Fibroblast of lung (primary cell): ENCODE results near the gene NAXD. TPM values are rescaled to one million over a fixed set of nuclear protein-coding genes. Genes with fewer than 3 reads are reported as not detected.

Experiments
- DNase-seq, 2 donors: peaks; one replicate each; pipeline versions ENCODE4 v3.0.0 to v3.0.0-alpha.2; 2010; ENCODE audit warnings: low read depth in 2 of 2
- H2AFZ ChIP-seq: 2 replicates; pipeline ENCODE4 v1.5.1; 2012; ENCODE audit warnings: low read length, control low read depth, inconsistent platforms
- H3K27ac ChIP-seq: 2 replicates; pipeline ENCODE4 v1.5.1; 2011; ENCODE audit warnings: low read length, control low read depth; ENCODE audit not compliant: insufficient read depth
- H3K27me3 ChIP-seq: 2 replicates; pipeline ENCODE4 v1.5.1; 2011; ENCODE audit warnings: mild to moderate bottlenecking, low read length; ENCODE audit not compliant: control insufficient read depth, insufficient read depth
- H3K36me3 ChIP-seq: 2 replicates; pipeline ENCODE4 v1.5.1; 2011; ENCODE audit warnings: low read length; ENCODE audit not compliant: control insufficient read depth, insufficient read depth
- H3K4me1 ChIP-seq: 2 replicates; pipeline ENCODE4 v1.5.1; 2011; ENCODE audit warnings: low read length; ENCODE audit not compliant: control insufficient read depth, insufficient read depth; ENCODE audit errors: extremely low read depth
- H3K4me2 ChIP-seq: 2 replicates; pipeline ENCODE4 v1.5.1; 2011; ENCODE audit warnings: low read length, control low read depth; ENCODE audit not compliant: insufficient read depth; ENCODE audit errors: extremely low read depth
- H3K4me3 ChIP-seq, 4 experiments: fragments of 200-600 bp in 1 of 4; sonication (generic) in 1 of 4; replicated peaks in 1 of 4; 2 replicates each; pipeline ENCODE4 v1.5.1; 2011 to 2016; ENCODE audit warnings: low read length in 4 of 4, low read depth in 3 of 4, mild to moderate bottlenecking in 3 of 4, control low read depth in 2 of 4, inconsistent platforms in 1 of 4, mixed read lengths in 1 of 4; ENCODE audit not compliant: insufficient read depth in 1 of 4; ENCODE audit errors: control extremely low read depth in 1 of 4
- H3K79me2 ChIP-seq: 2 replicates; pipeline ENCODE4 v1.5.1; 2012; ENCODE audit warnings: mild to moderate bottlenecking, low read length, inconsistent platforms; ENCODE audit not compliant: control insufficient read depth, insufficient read depth
- H3K9ac ChIP-seq: 2 replicates; pipeline ENCODE4 v1.5.1; 2011; ENCODE audit warnings: mild to moderate bottlenecking, low read length, control low read depth; ENCODE audit not compliant: insufficient read depth
- H3K9me3 ChIP-seq: 2 replicates; pipeline ENCODE4 v1.5.1; 2012; ENCODE audit warnings: low read depth, low read length; ENCODE audit not compliant: control insufficient read depth, insufficient read depth
- H4K20me1 ChIP-seq: 2 replicates; pipeline ENCODE4 v1.5.1; 2011; ENCODE audit warnings: low read length; ENCODE audit not compliant: control insufficient read depth, insufficient read depth; ENCODE audit errors: extremely low read depth
- CTCF ChIP-seq, 2 donors: IDR thresholded peaks in 1 of 2; conservative IDR thresholded peaks in 1 of 2; 1 replicate in 1 of 2; 2 replicates in 1 of 2; pipeline ENCODE4 v1.5.1; 2011 to 2012; ENCODE audit warnings: low read length in 2 of 2, control low read depth in 1 of 2, inconsistent platforms in 1 of 2, low read depth in 1 of 2, mild to moderate bottlenecking in 1 of 2
- EZH2 ChIP-seq: IDR thresholded peaks from 2 replicates; pipeline ENCODE4 v1.5.1; 2012; ENCODE audit warnings: low read length, control low read depth, mild to moderate bottlenecking; ENCODE audit errors: missing control alignments
- polyA plus RNA-seq, 2 donors: library from polyadenylated mRNA; depleted of rRNA in 1 of 2; stranded (reverse) in 1 of 2; unstranded in 1 of 2; fragments of >200 nt; gene quantifications; 2 replicates each; pipeline ENCODE4 v1.2.1, GENCODE V29; 2011 to 2012; ENCODE audit warnings: missing spikeins in 1 of 2
- total RNA-seq: library from RNA; depleted of rRNA; stranded (reverse); fragments of >200 nt; gene quantifications from 2 replicates; pipeline ENCODE4 v1.2.1, GENCODE V29; 2014

The NAXD gene
- total and polyA plus RNA-seq, 2 donors (not counting 1 experiment from before 2014, with no cell fraction given) = 22.4 to 34.0 TPM

- Histone ChIP-seq H3K4me2 (no peak overlapping the region), H3K36me3 (no peaks in the 10 kb centered on the region), H3K27ac (no peak overlapping the region), H3K4me3 (no peak overlapping the region), H3K79me2 (no peaks in the 10 kb centered on the region), H2AFZ (no peak overlapping the region), H3K27me3 (peaks cover 22% of the 10 kb centered on the region), H3K4me1 (no peaks in the 10 kb centered on the region), H3K9me3 (no peaks in the 10 kb centered on the region), H4K20me1 (no peaks in the 10 kb centered on the region), H3K9ac (no peak overlapping the region)
- no peak for DNase-seq
- TF ChIP-seq EZH2 (no peak), CTCF (conservative IDR thresholded peaks at IDR 0.05 in 1 of 2, IDR thresholded peaks at IDR 0.05 in 1 of 2; ENCODE audit: low read depth in 1 of 2, low read length in 2 of 2) (no peak)
These were observed 44.5 kb upstream of the NAXD start for GRCh38 chr13:110570886-110571285.

- Histone ChIP-seq H3K4me1 (no peaks in the 10 kb centered on the region), H3K9ac (no peak overlapping the region), H3K27ac (no peak overlapping the region), H3K4me2 (no peak overlapping the region), H2AFZ (no peak overlapping the region), H4K20me1 (no peaks in the 10 kb centered on the region), H3K79me2 (no peaks in the 10 kb centered on the region), H3K4me3 (no peak overlapping the region), H3K27me3 (peaks cover 22% of the 10 kb centered on the region), H3K36me3 (no peaks in the 10 kb centered on the region), H3K9me3 (no peaks in the 10 kb centered on the region)
- no peak for TF ChIP-seq EZH2
- TF ChIP-seq CTCF (conservative IDR thresholded peaks at IDR 0.05 in 1 of 2, IDR thresholded peaks at IDR 0.05 in 1 of 2; ENCODE audit: low read depth in 1 of 2, low read length in 2 of 2) = no peak
- DNase-seq = no peak
These were observed 43.2 kb upstream of the NAXD start for GRCh38 chr13:110571896-110572777.

- peaks cover 20% of the 10 kb centered on the region for H3K27me3 ChIP-seq
- DNase-seq = no peak
- H2AFZ ChIP-seq = no peak overlapping the region
- no peak for TF ChIP-seq EZH2
- no peak for TF ChIP-seq CTCF (conservative IDR thresholded peaks at IDR 0.05 in 1 of 2, IDR thresholded peaks at IDR 0.05 in 1 of 2; ENCODE audit: low read depth in 1 of 2, low read length in 2 of 2)
- H3K4me3 ChIP-seq = no peak overlapping the region
- H3K4me1 ChIP-seq = no peaks in the 10 kb centered on the region
- H4K20me1 ChIP-seq = no peaks in the 10 kb centered on the region
- no peaks in the 10 kb centered on the region for H3K9me3 ChIP-seq
- H3K4me2 ChIP-seq = no peak overlapping the region
- H3K79me2 ChIP-seq = no peaks in the 10 kb centered on the region
- H3K27ac ChIP-seq = no peak overlapping the region
- no peak overlapping the region for H3K9ac ChIP-seq
- H3K36me3 ChIP-seq = no peaks in the 10 kb centered on the region
These were observed 42.6 kb upstream of the NAXD start for GRCh38 chr13:110572778-110573118.
